ENCODE measurements around the gene AHRR.
"Not testable (repeated sequence)": the region's sequence is repeated elsewhere in the genome, so short reads cannot be mapped to it uniquely, and the experiment has no call there.

AHRR gene

DNA sequence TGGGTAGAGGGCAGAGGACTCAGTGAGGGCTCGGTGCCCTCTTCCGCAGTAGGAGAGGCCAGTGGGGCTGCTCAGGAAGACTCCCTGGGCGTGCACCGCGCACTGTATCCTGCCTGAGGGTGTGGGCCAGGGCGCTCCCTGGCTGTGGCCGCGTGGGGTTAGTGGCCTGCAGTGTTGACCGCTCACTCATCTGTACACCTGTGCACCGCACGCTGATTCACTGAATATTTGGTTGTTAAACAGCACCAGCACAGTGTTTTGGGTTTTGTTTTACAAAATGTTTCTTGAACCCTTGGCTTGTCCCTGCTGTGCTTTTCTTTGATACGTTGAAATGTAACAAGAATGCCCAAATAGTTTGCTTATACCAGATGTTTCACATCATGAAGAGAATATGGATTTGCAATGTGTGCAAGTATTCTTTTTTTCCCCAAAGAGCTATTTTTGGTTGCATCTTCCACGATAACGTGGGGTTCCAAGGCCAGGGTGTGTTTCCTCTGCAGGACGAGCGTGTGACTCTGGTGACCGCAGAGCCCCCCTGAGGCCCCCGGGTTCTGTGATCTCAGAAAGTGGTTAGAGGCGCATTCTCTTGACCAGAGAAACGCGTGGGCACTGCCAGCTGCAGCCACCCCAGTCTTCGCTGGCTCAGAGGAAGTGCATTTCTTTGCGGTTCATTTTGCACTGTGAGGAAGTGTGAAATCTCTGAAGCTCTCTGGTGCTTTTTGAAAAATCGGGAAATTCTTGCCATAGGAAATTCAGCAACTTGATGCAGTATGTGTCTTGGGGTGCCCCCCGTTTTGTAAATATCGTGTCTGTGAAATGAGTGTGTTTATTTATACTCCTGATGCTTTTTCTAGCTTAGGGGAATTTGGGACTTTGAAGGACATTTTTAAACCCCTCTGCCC, 46.9 kb downstream of the AHRR start:
- peak; percentile 85 to 96 for DNase-seq

DNA sequence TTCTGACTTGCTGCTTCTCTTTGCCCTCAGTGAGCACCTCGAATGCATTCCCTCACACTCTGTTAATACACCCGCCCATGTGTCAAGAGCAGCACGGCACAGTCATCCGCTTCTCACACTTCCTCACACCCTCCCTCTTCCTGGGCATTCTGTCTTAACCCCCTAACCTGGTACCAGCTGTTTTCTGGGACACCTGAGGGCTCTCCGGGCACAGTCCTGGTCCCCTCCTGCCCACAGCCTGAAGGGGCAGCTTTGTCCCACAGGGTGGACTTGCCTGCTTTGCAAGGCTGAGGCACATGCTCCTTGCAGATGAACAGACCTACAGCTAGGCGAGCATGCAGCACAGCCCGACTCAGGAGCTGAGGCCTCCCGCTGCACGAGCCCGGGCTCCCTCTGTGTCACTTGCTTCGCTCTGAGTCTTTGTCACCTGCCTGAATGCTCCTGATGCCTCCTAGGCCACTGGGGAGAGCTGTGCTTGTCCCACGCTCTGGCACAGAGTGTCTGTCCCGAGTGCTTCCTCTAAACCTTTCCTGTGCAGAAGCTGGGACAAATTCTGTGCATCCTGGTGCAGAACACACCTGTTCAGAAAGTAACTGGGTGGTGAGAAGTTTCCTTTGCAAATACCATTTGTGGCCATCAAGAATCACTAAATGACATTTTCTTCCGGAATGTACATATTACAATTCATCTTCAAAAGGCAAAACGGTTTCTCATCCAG, 47.8 kb downstream of the AHRR start:
- DNase-seq, result peak in 1 of 2 donors; percentile 52

DNA sequence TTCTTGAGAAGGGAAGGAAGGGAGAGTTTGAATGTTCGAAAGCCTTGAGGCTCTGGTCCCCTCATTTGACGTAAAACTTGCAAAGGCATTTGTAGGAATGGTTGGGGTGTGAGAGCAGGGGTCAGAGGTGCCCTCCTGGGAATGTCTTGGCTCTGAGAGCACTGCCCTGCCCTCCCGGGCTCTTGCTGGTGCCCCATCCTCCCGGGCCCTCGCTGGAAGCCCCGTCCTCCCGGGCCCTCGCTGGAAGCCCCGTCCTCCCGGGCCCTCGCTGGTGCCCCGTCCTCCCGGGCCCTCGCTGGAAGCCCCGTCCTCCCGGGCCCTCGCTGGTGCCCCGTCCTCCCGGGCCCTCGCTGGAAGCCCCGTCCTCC, 48.3 kb downstream of the AHRR start:
- DNase-seq, result not testable (repeated sequence)

GRCh38 chr5:370311-370958, 48.9 kb downstream of the AHRR start:
- DNase-seq, result no peak

- no peak for DNase-seq
Observed at GRCh38 chr5:370959-371810, 49.7 kb downstream of the AHRR start.

DNA sequence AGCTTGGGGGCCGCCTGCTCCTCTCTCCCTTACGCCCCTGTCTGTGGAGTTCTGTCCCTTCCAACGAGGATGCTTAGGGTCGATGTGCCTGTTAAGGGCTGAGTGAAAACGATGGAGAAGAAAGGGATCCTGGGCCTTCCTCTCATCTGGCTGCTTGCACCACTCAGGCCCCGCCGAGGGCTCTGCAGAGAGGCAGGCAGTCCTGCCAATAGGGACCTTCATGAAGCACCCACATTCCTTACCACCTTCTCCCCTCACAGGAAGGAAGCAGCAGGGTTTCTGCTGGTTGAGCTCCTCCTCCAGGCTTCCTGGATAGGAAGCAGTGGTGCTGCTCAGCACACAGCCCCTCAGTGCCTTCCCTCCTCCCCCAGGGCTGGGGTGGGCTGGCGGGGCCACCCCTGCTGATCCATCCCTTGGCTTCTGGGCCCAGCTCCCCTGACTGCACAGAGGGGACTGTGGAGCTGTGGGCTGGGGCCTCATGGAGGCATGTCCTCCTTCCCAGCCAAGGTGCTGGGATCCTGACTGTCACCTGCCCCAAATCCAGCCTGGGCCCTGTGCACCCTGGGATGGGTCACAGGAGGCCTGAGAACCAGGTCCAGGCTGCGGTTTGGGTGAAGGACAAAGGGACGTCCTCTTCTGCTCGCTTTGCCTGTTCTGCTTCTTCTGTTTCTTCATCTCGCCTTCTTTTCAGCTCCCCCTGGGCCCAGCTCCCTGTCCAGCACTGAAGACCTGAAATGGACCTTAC, 50.5 kb downstream of the AHRR start:
- DNase-seq, result peak; percentile 11 to 64

DNA sequence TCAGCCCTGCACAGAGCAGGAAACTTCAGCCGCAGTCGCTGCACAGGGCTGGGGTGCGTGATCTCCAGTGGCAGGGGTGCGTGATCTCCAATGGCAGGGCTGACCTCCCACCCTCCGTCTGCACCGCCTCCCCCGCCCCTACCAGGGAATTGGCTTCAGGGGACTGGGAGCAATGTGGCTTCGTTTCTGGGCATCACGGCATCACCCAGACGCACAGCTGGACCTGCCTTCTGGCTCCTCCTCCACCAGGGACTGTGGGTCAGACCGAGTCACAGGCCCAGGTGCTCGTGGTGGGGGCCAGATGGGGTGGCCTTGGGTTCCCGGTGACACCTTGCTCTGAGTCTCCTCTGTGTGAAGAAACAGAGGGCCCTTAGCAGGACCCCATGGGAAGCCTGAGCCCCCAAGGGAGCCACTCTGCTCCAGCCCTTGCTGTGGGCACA, 51.1 kb downstream of the AHRR start:
- DNase-seq, result no peak

DNA sequence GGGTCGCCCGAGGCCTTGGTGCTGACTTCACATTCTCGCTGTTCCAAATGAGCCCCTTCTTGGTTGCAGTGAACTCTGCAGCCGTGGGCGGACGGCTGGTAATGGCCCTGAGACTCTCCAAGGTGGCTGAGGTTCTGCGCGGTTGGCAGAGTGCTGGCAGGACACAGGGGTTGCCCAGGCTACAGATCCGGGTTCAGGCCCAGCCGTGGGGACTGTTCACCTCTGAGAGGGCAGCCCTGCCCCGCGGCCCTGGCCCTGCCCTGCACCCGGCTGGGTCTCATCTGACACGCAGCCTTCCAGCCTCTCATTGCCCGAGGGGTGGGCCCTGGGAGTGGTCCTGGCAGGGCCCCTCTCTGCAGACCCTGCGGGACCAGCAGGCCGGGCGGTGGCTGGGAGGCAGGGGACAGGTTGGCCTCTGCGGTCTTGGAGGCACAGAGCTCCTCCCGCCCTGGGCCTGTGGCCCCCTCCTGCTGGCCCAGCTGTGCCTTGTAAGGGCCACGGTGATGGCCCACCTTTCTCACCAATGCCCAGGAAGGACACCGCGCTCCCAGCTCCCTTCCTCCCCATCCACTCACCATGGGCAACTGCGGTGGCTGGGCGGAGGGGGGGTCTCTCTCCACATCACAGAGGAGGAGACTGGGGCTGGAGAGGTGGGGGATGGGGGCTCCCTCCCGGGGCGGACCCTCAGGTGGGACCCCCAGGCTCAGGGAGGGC, 51.6 kb downstream of the AHRR start:
- no peak for DNase-seq

- DNase-seq, result peak; percentile 53 to 85
Observed at GRCh38 chr5:373710-374602, 52.4 kb downstream of the AHRR start.

DNA sequence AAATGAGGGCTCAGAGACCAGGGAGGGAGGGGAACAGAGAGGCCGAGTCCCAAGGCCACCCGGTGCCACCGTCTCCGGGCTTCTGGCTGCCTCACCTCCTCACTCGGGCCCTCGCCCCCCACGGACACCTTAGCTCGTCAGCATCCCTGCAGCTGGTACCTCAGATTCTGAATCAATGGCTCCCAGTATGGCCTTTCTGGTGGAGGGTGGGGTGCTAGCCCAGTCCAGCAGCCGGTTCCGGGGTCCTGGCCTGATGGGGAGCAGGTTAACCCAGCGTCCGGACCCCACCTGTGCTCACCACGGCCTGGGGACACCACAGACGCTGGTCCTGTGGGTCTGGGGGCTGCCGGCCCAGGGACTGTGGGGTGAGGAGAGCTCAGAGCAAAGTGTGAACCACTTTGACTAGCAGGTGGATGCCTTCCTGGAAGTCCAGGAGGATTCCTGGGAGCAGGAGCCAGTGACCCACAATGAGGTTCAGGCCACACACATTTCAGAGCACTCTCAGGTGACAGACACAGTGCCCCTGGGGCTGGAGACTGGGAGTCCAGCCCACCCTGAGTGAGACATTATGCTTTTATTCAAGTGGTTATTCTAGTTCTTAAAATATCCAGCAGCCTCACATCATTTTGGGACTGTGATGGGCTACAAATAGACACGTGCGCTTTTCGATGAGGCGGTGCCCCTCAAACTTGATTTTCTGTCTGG, 53.3 kb downstream of the AHRR start:
- no peak for DNase-seq

DNA sequence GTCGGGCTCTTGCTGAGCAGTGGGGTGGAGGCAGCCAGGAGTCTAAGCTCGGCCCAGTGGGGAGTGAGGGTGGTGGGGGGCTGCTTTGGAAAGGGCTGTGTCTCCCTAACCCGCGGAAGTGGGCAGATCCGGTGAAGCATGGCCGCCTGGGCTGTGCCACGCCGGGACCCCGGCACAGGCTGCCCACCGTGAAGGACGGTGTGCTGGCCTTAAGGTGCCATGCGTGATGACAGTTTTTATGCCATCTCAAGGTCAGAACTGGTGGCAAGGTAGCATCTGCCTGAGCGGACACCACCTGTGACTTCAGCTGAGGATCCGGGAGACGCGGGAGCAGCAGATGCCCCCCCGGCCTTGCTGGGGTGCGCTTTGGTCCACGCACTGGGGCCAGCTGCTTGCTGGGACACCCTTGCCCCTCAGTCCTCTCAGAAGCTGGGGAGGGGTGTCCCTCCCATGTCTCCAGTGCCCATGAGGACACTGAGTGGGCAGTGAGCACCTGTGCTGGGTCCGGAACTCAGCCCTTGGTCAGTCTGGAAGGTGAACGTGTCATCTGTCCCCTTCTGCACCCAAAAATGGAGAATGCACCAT, 53.9 kb downstream of the AHRR start:
- no peak for DNase-seq

DNA sequence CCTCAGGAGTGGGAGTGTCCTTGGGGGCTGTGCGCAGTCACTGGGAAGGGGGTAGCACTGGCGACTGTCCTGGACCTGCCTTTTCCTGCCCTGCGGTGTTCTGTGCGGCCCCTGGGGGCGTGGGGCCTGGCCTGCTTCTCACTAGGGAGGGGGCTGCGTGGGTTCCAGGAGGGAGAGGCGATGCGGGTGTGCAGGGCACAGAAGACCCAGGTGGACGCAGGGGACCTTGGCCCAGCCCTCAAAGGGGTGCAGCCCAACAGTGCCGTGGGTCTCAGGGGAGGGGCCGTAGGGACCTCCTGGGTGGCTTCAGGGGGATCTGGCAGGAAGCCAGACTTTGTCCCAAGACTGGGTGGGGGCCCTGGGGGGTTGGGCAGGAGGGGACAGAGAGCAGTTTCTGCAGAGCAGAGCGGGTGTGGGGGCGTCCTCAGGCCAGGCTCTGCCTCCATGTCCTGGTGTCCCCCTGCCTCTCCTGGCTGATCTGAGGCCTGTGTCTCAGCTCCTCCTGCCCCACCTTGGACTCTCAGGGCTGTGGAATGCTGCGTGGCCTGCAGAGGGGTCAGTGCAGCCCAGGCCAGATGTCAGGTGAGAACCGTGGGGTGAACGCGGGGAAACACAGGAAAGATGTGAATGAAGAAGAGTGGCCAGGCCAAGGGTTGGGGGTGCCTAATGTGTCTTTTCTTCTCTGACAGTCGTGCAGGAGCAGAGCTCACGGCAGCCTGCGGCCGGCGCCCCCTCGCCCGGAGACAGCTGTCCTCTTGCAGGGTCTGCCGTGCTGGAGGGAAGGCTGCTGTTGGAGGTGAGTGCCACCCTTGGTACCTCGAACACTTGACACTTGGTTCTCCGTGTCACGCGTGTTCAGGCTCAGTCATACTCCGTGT, 54.6 kb downstream of the AHRR start:
- no peak for DNase-seq

- no peak for DNase-seq
Observed at GRCh38 chr5:376799-377325, 55.3 kb downstream of the AHRR start.

DNA sequence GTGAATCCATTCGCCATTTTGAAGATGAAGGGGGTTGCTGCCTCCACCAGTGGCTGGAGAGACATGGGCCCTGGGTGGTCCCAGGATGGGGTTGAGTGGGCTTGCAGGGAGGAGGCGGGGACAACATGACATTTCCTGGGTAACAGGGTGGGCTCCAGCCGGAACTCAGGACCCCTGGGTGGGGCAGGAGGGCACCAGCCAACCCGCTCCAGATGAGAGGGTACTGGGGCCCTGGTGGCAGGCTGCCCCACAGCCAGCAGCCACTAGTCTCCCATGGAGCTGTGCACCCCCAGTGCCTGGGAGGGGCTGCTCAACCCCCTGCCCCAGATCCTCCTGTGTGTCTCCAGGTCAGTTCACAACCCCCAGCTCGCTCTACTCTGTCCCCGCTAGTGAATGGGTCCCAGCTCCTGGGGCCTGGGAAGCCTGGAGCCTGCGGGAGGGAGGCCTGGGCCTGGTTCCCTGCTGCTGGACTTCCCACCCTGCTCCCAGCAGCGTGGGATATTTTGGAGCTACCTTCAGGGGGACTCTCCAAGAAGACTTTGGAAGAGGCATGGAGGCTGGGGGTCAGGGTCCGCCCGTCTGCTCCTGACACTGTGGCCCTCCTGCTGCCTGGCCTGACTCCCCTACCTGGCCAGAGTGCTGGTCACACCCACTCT, 55.9 kb downstream of the AHRR start:
- no peak for DNase-seq

GRCh38 chr5:378301-378891, 56.9 kb downstream of the AHRR start:
- no peak for DNase-seq

DNA sequence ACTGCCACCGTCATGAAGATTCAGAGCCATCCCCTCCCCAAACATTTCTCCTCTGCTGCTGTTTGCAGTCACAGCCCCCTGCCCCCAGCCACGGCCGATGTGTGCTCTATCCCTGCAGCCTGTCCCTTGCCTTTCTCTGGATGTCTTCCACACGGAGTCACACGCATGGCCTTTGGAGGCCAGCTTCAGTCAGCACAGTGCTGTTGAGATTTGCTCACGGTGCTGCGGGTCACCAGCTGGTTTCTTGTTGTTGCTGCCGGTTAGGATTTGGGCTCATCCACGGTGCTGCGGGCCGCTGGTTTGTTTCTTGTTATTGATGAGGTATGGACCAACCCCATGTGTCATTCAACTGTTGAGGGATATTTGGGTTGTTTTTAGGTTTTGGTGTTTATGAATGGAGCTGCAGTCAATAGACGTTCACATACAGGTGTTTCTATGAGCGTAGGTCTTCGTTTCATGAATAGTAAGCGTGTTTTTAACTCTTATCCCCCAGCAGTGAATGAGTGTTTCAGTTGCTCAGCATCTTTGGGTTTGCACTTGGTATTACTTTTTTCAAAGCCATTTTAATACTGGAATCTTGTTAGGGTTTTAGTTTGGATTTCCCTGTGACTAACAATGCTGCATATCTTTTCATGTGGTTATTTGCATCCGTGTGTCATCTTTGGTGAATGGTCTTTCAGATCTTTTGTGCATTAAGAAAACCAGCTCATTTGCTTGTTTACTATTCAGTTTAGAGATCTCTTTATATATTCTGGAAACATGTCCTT, 57.6 kb downstream of the AHRR start:
- no peak for DNase-seq
